Measurements from ENCODE around the gene TRIM16. TPM values are rescaled to one million over a fixed set of nuclear protein-coding genes. Genes with fewer than 3 reads are reported as not detected.

The TRIM16 gene
- 33.3 and 39.5 TPM in 2 replicates for total RNA-seq

GRCh38 chr17:15683824-15684478 lies at the start of gene TRIM16:
Gene TRIM16 (minus strand): TSS chr17:15684311. CDS start chr17:15651609, 32,702 bp downstream.

GRCh38 chr17:15731900-15732299 lies 47.8 kb upstream of the TRIM16 start, which contains the start of gene TBC1D26:
Gene TBC1D26 (plus strand): TSS chr17:15732283. CDS start chr17:15735349, 3,066 bp downstream.

GRCh38 chr17:15699413-15699924 lies 15.4 kb upstream of the TRIM16 start, which contains the start of gene ZNF286A:
Gene ZNF286A (plus strand): TSS chr17:15699752. CDS start chr17:15700330, 578 bp downstream.

GRCh38 chr17:15619331-15620058 lies 64.6 kb downstream of the TRIM16 start, which contains the start of gene FBXW10B:
Gene FBXW10B (minus strand): TSS chr17:15619704. CDS start chr17:15619512, 192 bp downstream.

Other genes starting within 250 kb of the TRIM16 start
- 0.92 and 2.3 TPM in 2 replicates for gene CDRT4, start 216.7 kb downstream of the TRIM16 start, total RNA-seq
- 19.9 and 31.6 TPM in 2 replicates for gene TVP23C, start 120.8 kb downstream of the TRIM16 start, total RNA-seq
- 0.13 and 0.56 TPM in 2 replicates for gene FBXW10B, start 64.6 kb downstream of the TRIM16 start, total RNA-seq
- gene ZNF286A, start 15.4 kb upstream of the TRIM16 start, total RNA-seq: 27.7 and 28.4 TPM in 2 replicates
- gene TBC1D26, start 48.0 kb upstream of the TRIM16 start, total RNA-seq: not detected in 2 replicates

Data from aortic smooth muscle cell (primary cell).